Measurements from ENCODE around the gene MBTPS1. TPM values are rescaled to one million over a fixed set of nuclear protein-coding genes. Genes with fewer than 3 reads are reported as not detected.

MBTPS1 gene
- total RNA-seq, 2 donors from 2014 or later = 94.4 to 114 TPM

- Mint-ChIP-seq H3K4me3 (no peak overlapping the region), H3K36me3 (ENCODE audit: low read depth) (peaks cover 11% of the 10 kb centered on the region), H3K4me1 (peaks cover 6% of the 10 kb centered on the region), H3K27me3 (peaks cover 4% of the 10 kb centered on the region), H3K27ac (no peak overlapping the region)
- ATAC-seq = no peak
- no peak for DNase-seq
- H3K9me3 ChIP-seq (ENCODE audit: control insufficient read depth, low read length, poor library complexity, severe bottlenecking) = no peaks in the 10 kb centered on the region
These were observed 68.5 kb downstream of the MBTPS1 start for GRCh38 chr16:84048270-84048669.

- DNase-seq (no peak), ATAC-seq (no peak)
- Mint-ChIP-seq H3K4me1 (peaks cover 5% of the 10 kb centered on the region), H3K4me3 (no peak overlapping the region), H3K36me3 (ENCODE audit: low read depth) (peaks cover 8% of the 10 kb centered on the region), H3K27ac (no peak overlapping the region), H3K27me3 (peaks cover 4% of the 10 kb centered on the region)
- H3K9me3 ChIP-seq (ENCODE audit: control insufficient read depth, low read length, poor library complexity, severe bottlenecking) = no peaks in the 10 kb centered on the region
These were observed 69.1 kb downstream of the MBTPS1 start for GRCh38 chr16:84047626-84048025.

- DNase-seq (no peak), ATAC-seq (no peak)
- no peaks in the 10 kb centered on the region for H3K9me3 ChIP-seq (ENCODE audit: control insufficient read depth, low read length, poor library complexity, severe bottlenecking)
- H3K4me1 Mint-ChIP-seq = peaks cover 4% of the 10 kb centered on the region
- peaks cover 4% of the 10 kb centered on the region for H3K27me3 Mint-ChIP-seq
- no peak overlapping the region for H3K4me3 Mint-ChIP-seq
- H3K27ac Mint-ChIP-seq = no peak overlapping the region
- H3K36me3 Mint-ChIP-seq (ENCODE audit: low read depth) = peaks cover 6% of the 10 kb centered on the region
These were observed 69.5 kb downstream of the MBTPS1 start for GRCh38 chr16:84047206-84047605.

- Mint-ChIP-seq H3K4me3 (no peak overlapping the region), H3K36me3 (ENCODE audit: low read depth) (peaks cover 6% of the 10 kb centered on the region), H3K4me1 (peaks cover 4% of the 10 kb centered on the region), H3K27ac (no peak overlapping the region), H3K27me3 (peaks cover 4% of the 10 kb centered on the region)
- no peak for ATAC-seq
- DNase-seq = no peak
- H3K9me3 ChIP-seq (ENCODE audit: control insufficient read depth, low read length, poor library complexity, severe bottlenecking) = no peaks in the 10 kb centered on the region
These were observed 70.8 kb downstream of the MBTPS1 start for GRCh38 chr16:84045818-84046470.

- peaks cover 4% of the 10 kb centered on the region for H3K36me3 Mint-ChIP-seq (ENCODE audit: low read depth)
- ATAC-seq = no peak
- H3K27ac Mint-ChIP-seq = no peak overlapping the region
- no peak overlapping the region for H3K4me3 Mint-ChIP-seq
- peaks cover 4% of the 10 kb centered on the region for H3K27me3 Mint-ChIP-seq
- H3K9me3 ChIP-seq (ENCODE audit: control insufficient read depth, low read length, poor library complexity, severe bottlenecking) = no peaks in the 10 kb centered on the region
- peaks cover 4% of the 10 kb centered on the region for H3K4me1 Mint-ChIP-seq
- no peak for DNase-seq
These were observed 71.5 kb downstream of the MBTPS1 start for GRCh38 chr16:84045001-84045817.

GRCh38 chr16:84044118-84044488 is 72.6 kb downstream of the MBTPS1 start:
- no peak overlapping the region for H3K27ac Mint-ChIP-seq
- H3K36me3 Mint-ChIP-seq (ENCODE audit: low read depth) = peaks cover 4% of the 10 kb centered on the region
- H3K9me3 ChIP-seq (ENCODE audit: control insufficient read depth, low read length, poor library complexity, severe bottlenecking) = no peaks in the 10 kb centered on the region
- H3K4me1 Mint-ChIP-seq = peaks cover 4% of the 10 kb centered on the region
- H3K27me3 Mint-ChIP-seq = peaks cover 4% of the 10 kb centered on the region
- DNase-seq (no peak), ATAC-seq (no peak)
- no peak overlapping the region for H3K4me3 Mint-ChIP-seq

- Mint-ChIP-seq H3K27ac (no peak overlapping the region), H3K27me3 (peaks cover 4% of the 10 kb centered on the region), H3K4me1 (peaks cover 4% of the 10 kb centered on the region), H3K36me3 (ENCODE audit: low read depth) (peaks cover 4% of the 10 kb centered on the region), H3K4me3 (no peak overlapping the region)
- no peaks in the 10 kb centered on the region for H3K9me3 ChIP-seq (ENCODE audit: control insufficient read depth, low read length, poor library complexity, severe bottlenecking)
- no peak for ATAC-seq
- no peak for DNase-seq
These were observed 73.1 kb downstream of the MBTPS1 start for GRCh38 chr16:84043486-84044117.

- no peak for ATAC-seq
- peaks cover 4% of the 10 kb centered on the region for H3K36me3 Mint-ChIP-seq (ENCODE audit: low read depth)
- no peaks in the 10 kb centered on the region for H3K9me3 ChIP-seq (ENCODE audit: control insufficient read depth, low read length, poor library complexity, severe bottlenecking)
- H3K27me3 Mint-ChIP-seq = peaks cover 4% of the 10 kb centered on the region
- H3K4me1 Mint-ChIP-seq = peaks cover 4% of the 10 kb centered on the region
- H3K27ac Mint-ChIP-seq = no peak overlapping the region
- H3K4me3 Mint-ChIP-seq = no peak overlapping the region
- no peak for DNase-seq
These were observed 73.8 kb downstream of the MBTPS1 start for GRCh38 chr16:84042879-84043485.

GRCh38 chr16:84042308-84042878 is 74.3 kb downstream of the MBTPS1 start, which contains the start of gene SLC38A8:
SLC38A8 (minus strand) TSS chr16:84042795; CDS start chr16:84042157, 638 bp downstream.
- no peak within 1 kb of the TSS for H3K27ac Mint-ChIP-seq
- no peaks in the 10 kb centered on the region for H3K9me3 ChIP-seq (ENCODE audit: control insufficient read depth, low read length, poor library complexity, severe bottlenecking)
- peaks cover 4% of the 10 kb centered on the region for H3K36me3 Mint-ChIP-seq (ENCODE audit: low read depth)
- peaks cover 4% of the 10 kb centered on the region for H3K27me3 Mint-ChIP-seq
- ATAC-seq = no peak
- H3K4me1 Mint-ChIP-seq = peaks cover 4% of the 10 kb centered on the region
- H3K4me3 Mint-ChIP-seq = no peak within 1 kb of the TSS
- no peak for DNase-seq

- H3K27ac Mint-ChIP-seq = no peak overlapping the region
- ATAC-seq (no peak), DNase-seq (no peak)
- H3K27me3 Mint-ChIP-seq = peaks cover 4% of the 10 kb centered on the region
- peaks cover under 1% of the 10 kb centered on the region for H3K36me3 Mint-ChIP-seq (ENCODE audit: low read depth)
- H3K9me3 ChIP-seq (ENCODE audit: control insufficient read depth, low read length, poor library complexity, severe bottlenecking) = no peaks in the 10 kb centered on the region
- peaks cover 4% of the 10 kb centered on the region for H3K4me1 Mint-ChIP-seq
- H3K4me3 Mint-ChIP-seq = no peak overlapping the region
These were observed 74.9 kb downstream of the MBTPS1 start for GRCh38 chr16:84041881-84042280.

- no peaks in the 10 kb centered on the region for H3K9me3 ChIP-seq (ENCODE audit: control insufficient read depth, low read length, poor library complexity, severe bottlenecking)
- ATAC-seq (no peak), DNase-seq (no peak)
- Mint-ChIP-seq H3K4me1 (peaks cover 4% of the 10 kb centered on the region), H3K27me3 (peaks cover 4% of the 10 kb centered on the region), H3K4me3 (no peak overlapping the region), H3K36me3 (ENCODE audit: low read depth) (peaks cover 2% of the 10 kb centered on the region), H3K27ac (no peak overlapping the region)
These were observed 75.6 kb downstream of the MBTPS1 start for GRCh38 chr16:84040823-84041820.

GRCh38 chr16:84040226-84040822 is 76.4 kb downstream of the MBTPS1 start:
- Mint-ChIP-seq H3K4me1 (peaks cover 4% of the 10 kb centered on the region), H3K4me3 (no peak overlapping the region), H3K27me3 (peaks cover 4% of the 10 kb centered on the region), H3K27ac (no peak overlapping the region), H3K36me3 (ENCODE audit: low read depth) (peaks cover 2% of the 10 kb centered on the region)
- no peaks in the 10 kb centered on the region for H3K9me3 ChIP-seq (ENCODE audit: control insufficient read depth, low read length, poor library complexity, severe bottlenecking)
- DNase-seq = no peak
- ATAC-seq = no peak
